Measurements from ENCODE around the gene AFAP1.

Gene AFAP1

GRCh38 chr4:7939377-7940108 lies at the start of gene AFAP1:
Gene AFAP1 (minus strand): TSS chr4:7939861. CDS start chr4:7872078, 67,783 bp downstream.
- peak; percentile 86 to 95 for DNase-seq (ENCODE audit: low read depth in 1 of 2, low spot score in 1 of 2)
- TF ChIP-seq JUND (IDR thresholded peaks at IDR 0.05; ENCODE audit: low read depth), result no peak
- in situ Hi-C loops (cut with HindIII; ENCODE audit: low pct_unique_long_range_greater_than_20kb, low sequenced_read_pairs), result no loop called here

- DNase-seq (ENCODE audit: low read depth in 1 of 2, low spot score in 1 of 2), result no peak
- in situ Hi-C loops (cut with HindIII; ENCODE audit: low pct_unique_long_range_greater_than_20kb, low sequenced_read_pairs), result no loop called here
- no peak for TF ChIP-seq JUND (IDR thresholded peaks at IDR 0.05; ENCODE audit: low read depth)
These were observed 48.8 kb upstream of the AFAP1 start for GRCh38 chr4:7988437-7988836.

- TF ChIP-seq JUND (IDR thresholded peaks at IDR 0.05; ENCODE audit: low read depth), result no peak
- in situ Hi-C loops (cut with HindIII; ENCODE audit: low pct_unique_long_range_greater_than_20kb, low sequenced_read_pairs), result no loop called here
- peak; percentile 48 to 79 for DNase-seq (ENCODE audit: low read depth in 1 of 2, low spot score in 1 of 2)
These were observed 47.7 kb upstream of the AFAP1 start for GRCh38 chr4:7987148-7987989.

GRCh38 chr4:7985891-7986441 lies 46.3 kb upstream of the AFAP1 start:
- no peak for TF ChIP-seq JUND (IDR thresholded peaks at IDR 0.05; ENCODE audit: low read depth)
- in situ Hi-C loops (cut with HindIII; ENCODE audit: low pct_unique_long_range_greater_than_20kb, low sequenced_read_pairs), result no loop called here
- no peak for DNase-seq (ENCODE audit: low read depth in 1 of 2, low spot score in 1 of 2)

GRCh38 chr4:7985072-7985471 lies 45.4 kb upstream of the AFAP1 start:
- in situ Hi-C loops (cut with HindIII; ENCODE audit: low pct_unique_long_range_greater_than_20kb, low sequenced_read_pairs), result no loop called here
- no peak for DNase-seq (ENCODE audit: low read depth in 1 of 2, low spot score in 1 of 2)
- TF ChIP-seq JUND (IDR thresholded peaks at IDR 0.05; ENCODE audit: low read depth), result no peak

GRCh38 chr4:7984286-7984925 lies 44.7 kb upstream of the AFAP1 start:
- DNase-seq (ENCODE audit: low read depth in 1 of 2, low spot score in 1 of 2), result no peak
- in situ Hi-C loops (cut with HindIII; ENCODE audit: low pct_unique_long_range_greater_than_20kb, low sequenced_read_pairs), result no loop called here
- no peak for TF ChIP-seq JUND (IDR thresholded peaks at IDR 0.05; ENCODE audit: low read depth)

- DNase-seq (ENCODE audit: low read depth in 1 of 2, low spot score in 1 of 2), result no peak
- TF ChIP-seq JUND (IDR thresholded peaks at IDR 0.05; ENCODE audit: low read depth), result no peak
- in situ Hi-C loops (cut with HindIII; ENCODE audit: low pct_unique_long_range_greater_than_20kb, low sequenced_read_pairs), result no loop called here
These were observed 43.6 kb upstream of the AFAP1 start for GRCh38 chr4:7983296-7983695.

GRCh38 chr4:7981738-7982394 lies 42.2 kb upstream of the AFAP1 start:
- in situ Hi-C loops (cut with HindIII; ENCODE audit: low pct_unique_long_range_greater_than_20kb, low sequenced_read_pairs), result no loop called here
- no peak for DNase-seq (ENCODE audit: low read depth in 1 of 2, low spot score in 1 of 2)
- no peak for TF ChIP-seq JUND (IDR thresholded peaks at IDR 0.05; ENCODE audit: low read depth)

- TF ChIP-seq JUND (IDR thresholded peaks at IDR 0.05; ENCODE audit: low read depth), result no peak
- in situ Hi-C loops (cut with HindIII; ENCODE audit: low pct_unique_long_range_greater_than_20kb, low sequenced_read_pairs), result no loop called here
- DNase-seq (ENCODE audit: low read depth in 1 of 2, low spot score in 1 of 2), result no peak
These were observed 40.4 kb upstream of the AFAP1 start for GRCh38 chr4:7980036-7980435.

GRCh38 chr4:7979652-7979968 lies 39.9 kb upstream of the AFAP1 start:
- no peak for DNase-seq (ENCODE audit: low read depth in 1 of 2, low spot score in 1 of 2)
- in situ Hi-C loops (cut with HindIII; ENCODE audit: low pct_unique_long_range_greater_than_20kb, low sequenced_read_pairs), result no loop called here
- no peak for TF ChIP-seq JUND (IDR thresholded peaks at IDR 0.05; ENCODE audit: low read depth)

- no peak for TF ChIP-seq JUND (IDR thresholded peaks at IDR 0.05; ENCODE audit: low read depth)
- no peak for DNase-seq (ENCODE audit: low read depth in 1 of 2, low spot score in 1 of 2)
- in situ Hi-C loops (cut with HindIII; ENCODE audit: low pct_unique_long_range_greater_than_20kb, low sequenced_read_pairs), result no loop called here
These were observed 39.4 kb upstream of the AFAP1 start for GRCh38 chr4:7978907-7979651.

GRCh38 chr4:7978489-7978888 lies 38.8 kb upstream of the AFAP1 start:
- DNase-seq (ENCODE audit: low read depth in 1 of 2, low spot score in 1 of 2), result peak; percentile 33 to 69
- in situ Hi-C loops (cut with HindIII; ENCODE audit: low pct_unique_long_range_greater_than_20kb, low sequenced_read_pairs), result no loop called here
- TF ChIP-seq JUND (IDR thresholded peaks at IDR 0.05; ENCODE audit: low read depth), result no peak

Measured in T47D (cell line).